ENCODE data around the gene SLC8A3. TPM values are rescaled to one million over a fixed set of nuclear protein-coding genes. Genes with fewer than 3 reads are reported as not detected.

Gene SLC8A3
- total and polyA plus RNA-seq, 2 of the 13 experiments (the other 11 are each of a cell fraction or from before 2014, with no cell fraction given), result 0.01 to 0.02 TPM

- no peak for TF ChIP-seq DZIP1 (CRISPR knock-in tag; IDR thresholded peaks at IDR 0.05)
- TF ChIP-seq ZNF839 (CRISPR knock-in tag; IDR thresholded peaks at IDR 0.05; ENCODE audit: borderline replicate concordance), result no peak
- no peak for TF ChIP-seq CTCF (CRISPR knock-in tag; IDR thresholded peaks at IDR 0.05)
- TF ChIP-seq TOPORS (CRISPR knock-in tag; IDR thresholded peaks at IDR 0.05), result no peak
- no peak for TF ChIP-seq ZEB1 (IDR thresholded peaks at IDR 0.05; ENCODE audit: insufficient replicate concordance, low read depth)
- no peak for TF ChIP-seq TFDP2 (CRISPR knock-in tag; IDR thresholded peaks at IDR 0.05)
- TF ChIP-seq MAZ (IDR thresholded peaks at IDR 0.05; ENCODE audit: borderline replicate concordance, low read depth, low read length), result no peak
- TF ChIP-seq MAZ (CRISPR knock-in tag; IDR thresholded peaks at IDR 0.05; ENCODE audit: low read depth), result no peak
- TF ChIP-seq CHD4 (IDR thresholded peaks at IDR 0.05; ENCODE audit: borderline replicate concordance, low read length), result no peak
- no peak for TF ChIP-seq ARID4A (CRISPR knock-in tag; IDR thresholded peaks at IDR 0.05; ENCODE audit: borderline replicate concordance)
- TF ChIP-seq ZNF260 (CRISPR knock-in tag; IDR thresholded peaks at IDR 0.05; ENCODE audit: borderline replicate concordance, low read depth), result no peak
- no peak for TF ChIP-seq ATF7-NPFF (CRISPR knock-in tag; IDR thresholded peaks at IDR 0.05; ENCODE audit: low read depth)
- no peak for TF ChIP-seq MXD3 (CRISPR knock-in tag; IDR thresholded peaks at IDR 0.05)
- no peak for TF ChIP-seq BATF2 (CRISPR knock-in tag; IDR thresholded peaks at IDR 0.05)
- TF ChIP-seq TEF (CRISPR knock-in tag; IDR thresholded peaks at IDR 0.05), result peak; percentile 68; the same call in 1 of the 2 replicates
Measured at GRCh38 chr14:70052990-70053389, 135.8 kb downstream of the SLC8A3 start (continued).
